DMS153 (cell line): Measurements from ENCODE around the gene LILRA6.
"Not testable (repeated sequence)": the region's sequence is repeated elsewhere in the genome, so short reads cannot be mapped to it uniquely, and the experiment has no call there.

Experiments
- DNase-seq: peaks from one replicate; lab custom pipeline; 2025; lab: John Stamatoyannopoulos, UW

LILRA6 gene

DNA sequence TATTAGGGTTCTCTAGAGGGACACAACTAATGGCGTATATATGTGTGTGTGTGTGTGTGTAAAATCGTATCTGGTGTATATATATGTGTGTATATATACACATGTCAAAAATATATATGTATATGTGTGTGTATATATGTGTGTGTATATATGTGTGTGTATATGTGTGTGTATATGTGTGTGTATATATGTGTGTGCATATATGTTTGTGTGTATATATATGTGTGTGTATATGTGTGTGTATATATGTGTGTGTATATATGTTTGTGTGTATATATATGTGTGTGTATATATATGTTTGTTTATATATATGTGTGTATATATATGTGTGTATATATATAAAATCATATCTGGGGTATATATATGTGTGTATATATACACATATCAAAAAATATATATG, 19.9 kb upstream of the LILRA6 start:
- DNase-seq: no peak

GRCh38 chr19:54262066-54262465, 19.5 kb upstream of the LILRA6 start:
- no peak for DNase-seq

GRCh38 chr19:54257116-54257480, 14.5 kb upstream of the LILRA6 start, which contains the start of gene LILRB5:
Gene LILRB5 (minus strand): TSS chr19:54257273. CDS start chr19:54257193, 80 bp downstream.
- DNase-seq: no peak

GRCh38 chr19:54256250-54257115, 13.9 kb upstream of the LILRA6 start:
- DNase-seq: no peak

- no peak for DNase-seq
These were observed 12.7 kb upstream of the LILRA6 start for GRCh38 chr19:54255105-54255775.

DNA sequence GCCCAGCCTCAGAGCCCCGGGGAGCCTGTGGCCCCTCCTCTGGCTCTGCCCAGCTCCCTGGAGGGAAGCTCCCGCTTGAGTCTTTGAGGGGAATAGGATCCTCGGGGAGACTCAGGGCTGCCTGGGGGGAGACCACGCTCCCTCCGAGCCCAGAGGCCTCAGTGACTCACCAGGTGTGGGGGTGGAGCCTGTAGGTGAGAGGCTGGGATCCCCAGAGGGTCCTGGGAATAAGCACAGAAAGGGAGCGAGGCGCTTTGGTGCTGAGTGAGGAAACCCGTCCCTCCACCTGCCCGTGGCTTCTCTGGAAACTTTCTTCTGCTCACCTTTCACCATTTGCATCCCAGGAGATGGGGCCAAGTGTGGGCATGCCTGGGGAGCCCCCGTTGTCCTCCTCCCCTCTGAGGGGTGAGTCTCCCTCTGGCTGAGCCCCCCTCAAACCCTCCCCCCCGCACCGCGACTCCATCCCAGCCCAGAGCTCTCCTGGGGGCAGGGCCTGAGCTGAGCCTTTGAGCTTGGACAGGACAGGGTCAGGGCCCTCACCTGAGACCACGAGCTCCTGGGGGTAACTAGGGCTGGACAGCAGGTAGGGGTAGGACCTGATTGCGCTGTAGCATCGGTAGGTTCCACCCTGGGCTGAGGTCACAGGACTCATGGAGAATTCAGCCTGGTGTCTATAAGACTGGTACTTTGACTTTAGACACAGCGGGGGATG, 11.8 kb upstream of the LILRA6 start:
- no peak for DNase-seq

DNA sequence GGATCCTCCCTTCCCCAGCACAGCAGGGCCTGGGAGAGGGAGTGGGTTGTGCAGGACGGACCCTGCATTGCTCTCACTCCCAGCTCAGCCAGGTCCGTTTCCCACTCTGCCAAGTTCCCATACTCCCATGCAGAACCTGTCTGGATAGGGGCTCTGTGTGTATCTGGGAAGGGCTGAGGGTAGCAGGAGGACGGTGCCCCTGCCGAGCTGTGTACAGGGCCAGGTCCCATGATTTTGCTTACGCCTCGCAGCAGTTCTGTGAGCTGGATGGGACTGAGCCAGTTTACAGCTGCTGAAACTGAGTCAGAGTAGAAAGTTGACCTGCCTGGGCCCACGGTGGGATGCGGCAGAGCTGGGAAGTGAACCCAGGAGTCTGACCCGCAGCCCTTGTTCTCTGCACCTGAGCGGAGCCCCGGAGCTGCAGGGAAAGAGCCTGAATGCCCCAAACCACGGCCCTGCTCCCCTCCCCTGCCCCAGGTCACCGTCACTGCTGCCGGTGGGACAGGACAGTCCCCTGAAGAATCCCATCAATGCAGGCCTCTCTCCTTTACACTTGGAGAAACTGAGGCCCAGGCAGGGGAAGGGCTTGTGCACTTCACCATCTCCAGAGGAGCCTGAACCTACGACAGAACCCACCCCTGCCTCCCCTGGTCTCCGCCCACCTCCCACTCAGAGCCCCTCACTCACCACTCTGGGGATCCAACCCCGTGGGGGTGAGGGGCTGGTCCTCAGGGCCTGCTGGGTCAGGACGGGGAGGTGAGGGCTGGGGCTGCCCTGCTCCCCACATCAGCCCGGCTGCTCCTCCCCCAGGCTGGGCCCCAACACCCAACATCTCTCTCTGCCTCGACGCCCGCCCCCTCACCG, 11.0 kb upstream of the LILRA6 start:
- DNase-seq: no peak

DNA sequence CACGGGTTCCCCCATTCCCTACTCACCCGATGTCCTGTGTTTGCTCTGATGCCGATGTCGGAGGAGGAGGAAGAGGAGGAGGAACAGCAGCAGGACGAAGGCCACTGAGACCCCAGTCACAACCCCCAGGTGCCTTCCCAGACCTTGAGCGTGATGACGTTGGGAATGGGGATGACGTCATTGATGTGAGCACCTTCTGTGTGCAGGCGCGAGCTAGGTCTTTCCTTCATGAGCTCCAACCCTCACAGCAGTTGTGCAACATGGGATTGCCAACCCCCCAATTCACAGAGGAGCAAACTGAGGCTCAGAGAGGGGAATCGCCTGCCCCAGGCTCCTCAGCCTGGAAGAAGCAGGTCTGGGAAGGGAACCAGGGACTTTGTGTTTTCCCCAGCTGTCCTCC, 10.3 kb upstream of the LILRA6 start:
- no peak for DNase-seq

- DNase-seq: no peak
These were observed 9.7 kb upstream of the LILRA6 start for GRCh38 chr19:54252243-54252642.

GRCh38 chr19:54248016-54248601, 5.5 kb upstream of the LILRA6 start:
- DNase-seq: no peak

GRCh38 chr19:54247106-54247930, 4.7 kb upstream of the LILRA6 start:
- DNase-seq: no peak

- no peak for DNase-seq
These were observed 3.3 kb upstream of the LILRA6 start for GRCh38 chr19:54245936-54246335.

- not testable (repeated sequence) for DNase-seq
These were observed 1.2 kb upstream of the LILRA6 start for GRCh38 chr19:54243809-54244208.

DNA sequence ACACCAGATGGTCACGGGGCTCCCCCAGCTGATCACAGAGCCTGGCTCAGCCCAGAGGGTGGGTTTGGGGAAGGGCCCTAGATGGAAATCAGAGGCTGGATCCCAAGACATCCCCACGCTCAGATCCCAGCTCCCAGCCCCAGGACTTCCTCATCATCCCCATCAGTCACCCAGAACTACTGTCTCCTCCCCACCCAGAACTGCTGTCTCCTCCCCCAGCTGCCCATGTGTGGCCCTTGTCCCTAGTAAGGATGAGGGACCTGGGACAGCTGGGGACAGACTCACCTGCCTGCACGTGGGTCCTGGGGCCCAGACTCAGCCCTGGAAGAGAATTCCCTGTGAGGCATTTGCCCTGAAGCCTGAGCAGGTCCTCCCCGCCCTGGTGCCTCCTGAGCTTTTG, 356 bp downstream of the LILRA6 start:
- not testable (repeated sequence) for DNase-seq

DNA sequence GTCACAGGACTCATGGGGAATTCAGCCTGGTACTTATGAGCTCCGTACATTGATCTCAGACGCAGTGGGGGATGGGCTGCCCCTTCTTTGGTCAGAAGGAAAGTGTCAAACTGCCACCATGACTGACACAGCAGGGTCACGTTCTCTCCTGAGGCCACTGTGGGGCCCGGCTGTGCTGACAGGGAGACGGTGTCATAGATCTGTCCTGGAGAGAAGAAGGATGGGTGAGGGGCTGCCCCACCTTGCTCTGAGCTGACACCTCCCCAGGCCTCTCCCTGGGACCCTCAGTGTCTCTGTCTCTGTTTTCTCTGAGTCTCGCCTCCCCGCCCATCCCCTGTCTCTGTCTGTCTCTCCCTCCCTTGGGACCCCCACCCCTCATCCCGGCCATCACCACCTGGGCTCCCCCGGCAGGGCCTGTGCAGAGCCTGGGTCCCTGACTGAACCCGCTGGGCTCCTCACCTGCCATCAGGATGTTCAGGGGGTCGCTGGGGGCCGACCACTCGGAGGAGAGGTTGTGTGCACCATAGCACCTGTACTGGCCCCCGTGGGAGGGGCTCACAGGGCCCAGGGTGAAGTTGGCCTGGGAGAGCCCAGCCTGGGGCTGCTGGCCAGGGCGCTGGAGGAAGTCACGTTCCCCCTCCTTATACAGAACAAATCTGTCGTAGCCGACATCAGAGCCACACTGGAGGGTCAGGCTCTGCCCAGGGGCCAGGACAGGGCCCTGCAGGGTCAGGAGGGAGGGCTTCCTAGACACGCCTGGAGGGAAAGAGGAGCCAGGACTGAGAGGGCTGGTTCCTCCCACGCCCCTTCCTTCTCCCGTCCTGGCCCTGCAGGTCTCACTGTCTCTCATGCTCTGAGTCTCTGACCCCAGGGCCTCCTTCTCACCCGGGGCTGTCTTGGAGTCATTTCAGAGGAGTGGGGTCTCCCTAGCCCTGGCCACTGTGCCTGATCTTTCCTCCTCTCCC, 1.9 kb downstream of the LILRA6 start:
- DNase-seq: not testable (repeated sequence)

GRCh38 chr19:54239491-54240371, 2.9 kb downstream of the LILRA6 start:
- not testable (repeated sequence) for DNase-seq

DNA sequence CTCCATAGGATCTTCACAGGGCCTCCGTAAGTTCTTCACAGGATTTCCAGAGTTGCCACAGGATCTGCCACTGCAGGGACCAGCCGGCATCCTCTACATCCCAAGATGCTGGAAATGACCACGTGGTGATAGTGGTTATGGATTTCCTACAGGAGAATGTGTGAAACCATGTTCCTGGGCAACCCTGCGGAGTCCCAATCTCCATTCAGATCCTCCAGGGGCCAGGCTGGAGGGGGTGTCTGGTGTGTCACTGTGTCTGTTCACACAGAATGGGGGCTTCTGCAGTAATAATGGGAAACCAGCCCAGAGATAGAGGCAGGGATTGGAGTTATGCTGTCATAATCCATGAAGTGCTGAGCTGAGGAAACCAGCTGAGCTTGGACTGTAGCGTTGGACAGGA, 8.6 kb downstream of the LILRA6 start:
- no peak for DNase-seq
